GM19043 (cell line): Measurements from ENCODE around the gene CTNNA3.

Experiments
- ATAC-seq: cut with Tn5 transposase; IDR thresholded peaks from one replicate; pipeline ENCODE4 v1.9.1; 2021; ENCODE audit warnings: low read depth; ENCODE audit not compliant: unreplicated experiment

Gene CTNNA3

DNA sequence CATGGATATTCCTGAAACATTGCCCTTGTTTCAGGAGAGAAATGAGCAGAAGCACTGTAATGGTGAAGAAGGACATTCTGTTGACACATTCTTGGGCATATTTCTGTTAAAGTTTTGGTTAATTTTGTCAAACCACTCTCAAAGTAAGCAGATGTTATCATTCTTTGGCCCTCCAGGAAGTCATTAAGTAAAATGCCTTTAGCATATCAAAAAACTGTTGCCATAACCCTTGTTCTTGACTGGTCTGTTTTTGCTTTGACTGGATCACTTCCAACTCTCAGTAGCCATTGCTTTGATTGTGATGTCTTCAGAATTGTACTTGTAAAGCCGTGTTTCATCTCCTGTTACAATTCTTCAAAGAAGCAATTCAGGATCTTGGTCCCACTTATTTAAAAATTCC lies 1174.5 kb downstream of the CTNNA3 start:
- no peak for ATAC-seq

DNA sequence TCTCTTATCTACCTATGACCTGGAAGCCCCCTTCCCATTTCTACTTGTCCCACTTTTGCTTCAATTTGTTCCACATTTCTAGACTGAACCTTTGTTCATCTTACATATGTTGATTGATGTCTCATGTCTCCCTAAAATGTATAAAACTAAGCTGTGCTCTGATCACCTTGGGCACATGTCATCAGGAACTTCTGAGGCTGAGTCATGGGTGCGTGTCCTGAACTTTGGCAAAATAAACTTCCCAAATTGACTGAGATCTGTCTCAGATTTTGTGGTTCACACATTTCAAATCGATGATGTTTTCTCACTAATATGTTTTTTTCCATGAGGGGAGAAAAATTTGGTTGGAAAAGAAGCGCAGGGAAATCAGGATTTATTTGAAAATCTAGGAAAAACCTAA lies 1176.4 kb downstream of the CTNNA3 start:
- ATAC-seq: no peak

DNA sequence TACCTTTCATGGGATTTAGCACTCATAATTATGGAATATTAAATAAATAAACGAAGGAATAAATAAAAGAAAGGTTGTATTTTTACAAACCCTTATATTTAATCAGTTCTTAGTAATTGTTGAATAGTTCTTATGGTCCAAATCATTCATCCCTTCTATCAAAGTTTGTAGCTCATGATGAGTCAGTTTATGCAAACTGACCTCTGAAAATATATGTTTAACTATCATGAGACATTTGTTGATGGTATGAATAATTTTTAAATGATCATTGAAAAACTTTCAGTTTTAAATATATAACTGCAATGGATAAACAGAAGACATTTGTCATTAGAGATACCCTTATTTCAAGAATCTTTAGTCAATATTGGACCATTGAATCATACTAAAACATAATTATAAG lies 1181.3 kb downstream of the CTNNA3 start:
- ATAC-seq: no peak

DNA sequence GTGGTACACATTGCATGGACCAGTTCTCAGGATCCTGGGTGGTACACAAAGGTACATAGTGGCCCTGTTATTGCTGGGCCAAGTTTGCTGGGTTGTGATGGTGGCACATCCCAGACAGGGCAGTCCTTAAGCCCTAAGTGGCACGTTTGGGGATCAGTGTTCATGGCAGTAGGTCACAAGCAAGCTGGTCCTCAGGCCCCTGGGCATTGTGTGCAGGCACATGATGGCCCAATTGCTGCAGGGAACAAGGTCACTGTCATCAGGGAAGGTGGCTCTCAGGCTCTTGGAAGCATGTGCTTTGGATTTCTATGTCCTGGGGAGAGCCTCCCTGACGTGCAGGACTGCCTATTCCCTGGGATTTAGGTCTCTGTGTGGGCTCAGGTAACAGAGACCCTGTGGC lies 1182.5 kb downstream of the CTNNA3 start:
- no peak for ATAC-seq

GRCh38 chr10:66505003-66505657 lies 1190.9 kb downstream of the CTNNA3 start:
- no peak for ATAC-seq

GRCh38 chr10:66501356-66501755 lies 1194.6 kb downstream of the CTNNA3 start:
- ATAC-seq: no peak

DNA sequence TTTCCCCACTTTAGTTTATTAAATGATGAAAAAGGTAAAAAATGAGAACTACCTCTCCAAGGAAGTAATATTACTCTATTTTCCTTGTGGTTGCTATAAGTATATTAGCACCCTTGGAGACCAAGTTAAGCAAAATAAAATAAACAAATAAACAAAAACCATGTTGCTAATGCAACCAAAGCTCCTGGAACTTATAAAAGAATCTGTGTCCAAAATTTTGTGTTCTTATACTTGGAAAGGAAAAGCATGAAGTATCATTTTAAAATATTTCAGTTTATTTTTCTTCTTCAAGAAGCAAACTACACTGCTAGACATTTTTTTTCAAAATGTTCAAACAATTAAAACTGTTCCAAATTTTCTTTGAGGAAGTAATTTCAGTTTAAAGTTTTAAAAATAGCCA lies 1212.0 kb downstream of the CTNNA3 start:
- ATAC-seq: no peak

DNA sequence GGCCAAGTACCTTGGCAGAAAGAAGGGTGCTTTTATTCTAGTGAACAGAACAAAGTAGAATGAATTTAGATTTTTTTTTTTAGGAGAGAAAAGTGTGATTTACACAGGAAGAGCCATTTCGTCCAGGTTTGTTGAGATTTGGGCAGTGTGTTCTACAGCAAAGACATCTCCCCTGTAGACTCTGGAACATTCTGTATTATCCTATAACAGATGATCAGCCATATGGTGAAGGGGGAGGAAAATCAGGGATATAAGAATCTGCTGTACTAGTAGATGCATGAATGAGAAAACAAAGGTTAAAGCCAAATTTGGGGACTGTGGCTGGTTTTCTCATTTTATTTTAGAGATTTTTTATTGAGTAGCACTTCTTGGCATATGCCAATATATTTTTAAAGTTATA lies 1223.8 kb downstream of the CTNNA3 start:
- no peak for ATAC-seq

DNA sequence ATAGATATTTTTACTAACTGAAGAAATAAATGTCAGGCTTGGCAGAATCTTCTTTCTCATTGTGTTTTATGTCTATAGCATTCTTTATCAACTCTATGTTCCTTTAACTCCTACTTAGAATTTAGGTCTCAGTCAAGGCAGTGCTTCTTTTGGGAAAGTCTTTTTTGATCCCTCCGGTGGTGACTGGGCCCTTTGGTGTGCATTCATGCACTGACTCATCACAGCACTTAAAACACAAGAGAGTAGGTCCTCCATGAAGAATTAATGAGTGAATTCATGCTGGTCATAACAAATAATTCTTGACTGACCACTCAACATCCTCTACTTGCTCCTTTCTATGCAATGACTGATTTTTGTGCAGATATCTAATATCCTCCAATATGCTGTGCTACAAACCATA lies 1229.0 kb downstream of the CTNNA3 start:
- no peak for ATAC-seq

DNA sequence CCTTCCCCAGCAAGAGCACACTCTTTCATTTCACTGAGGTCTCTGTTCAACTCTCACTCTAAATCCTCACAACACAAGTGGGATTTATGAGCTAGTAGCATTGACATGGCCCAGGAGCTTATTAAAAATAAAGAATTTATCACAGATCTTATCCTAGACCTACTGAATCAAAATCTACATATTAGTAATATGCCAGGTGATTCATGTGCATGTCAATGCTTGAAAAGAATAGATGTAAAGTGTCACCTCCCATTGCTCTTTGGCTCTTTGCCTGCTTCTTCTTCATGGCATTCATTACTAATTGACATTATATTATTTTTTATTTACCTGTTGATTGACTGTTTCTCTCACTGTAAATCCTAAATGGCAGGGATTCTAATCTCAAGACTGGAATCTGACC lies 1229.4 kb downstream of the CTNNA3 start:
- no peak for ATAC-seq

GRCh38 chr10:66463611-66464010 lies 1232.4 kb downstream of the CTNNA3 start:
- no peak for ATAC-seq

DNA sequence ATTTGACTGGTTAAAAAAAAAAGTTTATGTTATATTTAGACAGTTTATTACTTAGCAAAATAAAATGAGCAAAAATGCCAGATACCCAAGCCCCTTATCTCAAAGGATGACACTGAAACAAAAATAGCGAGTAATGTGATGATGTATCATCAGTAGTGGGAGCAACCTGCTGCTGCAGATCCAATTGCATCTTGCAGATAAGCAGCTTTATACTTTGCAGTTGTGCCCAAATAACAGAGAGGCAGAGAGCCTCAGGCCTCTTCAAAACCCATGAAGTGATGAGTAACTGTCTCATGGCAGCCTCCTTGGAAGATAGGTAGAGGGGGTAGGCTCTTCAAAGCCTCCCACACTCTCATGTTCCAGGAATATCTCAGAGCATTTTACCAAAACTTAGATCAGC lies 1238.4 kb downstream of the CTNNA3 start:
- no peak for ATAC-seq

DNA sequence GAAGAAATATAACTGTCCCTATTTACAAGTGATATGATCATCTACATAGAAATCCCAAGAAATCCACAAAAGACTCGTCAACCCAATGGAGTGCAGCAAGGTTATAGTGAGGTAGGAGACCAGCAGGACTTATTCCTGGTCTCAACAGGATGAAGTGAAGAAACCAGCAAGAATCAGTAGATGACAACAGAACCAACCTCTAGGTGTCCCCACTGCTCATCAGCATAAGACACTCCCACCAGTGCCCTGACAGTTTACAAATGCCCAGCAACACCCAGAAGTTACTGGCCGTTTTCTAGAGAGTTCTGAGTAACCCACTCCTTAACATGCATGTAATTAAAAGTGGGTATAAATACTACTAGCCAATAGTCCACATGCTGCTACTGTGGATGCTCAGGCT lies 1240.7 kb downstream of the CTNNA3 start:
- ATAC-seq: no peak

DNA sequence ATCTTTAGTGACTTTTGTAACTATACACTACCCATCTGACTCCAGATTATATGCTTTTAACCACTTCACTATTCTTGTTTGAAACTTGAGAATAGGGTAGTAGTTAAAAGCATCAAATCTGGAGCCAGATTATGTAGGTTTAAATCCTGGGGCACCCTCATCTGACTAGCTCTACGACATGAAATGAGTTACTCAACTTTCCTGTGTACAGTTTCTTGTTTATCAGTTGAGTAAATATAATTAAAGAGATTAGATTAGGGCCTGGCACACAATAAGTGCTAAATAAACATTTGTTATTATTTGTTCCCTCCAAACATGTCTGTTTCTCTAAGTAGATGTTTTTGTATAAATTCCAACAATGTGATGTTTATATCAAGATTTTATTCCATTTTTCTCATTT lies 1255.4 kb downstream of the CTNNA3 start:
- no peak for ATAC-seq

GRCh38 chr10:66414943-66415342 lies 1281.1 kb downstream of the CTNNA3 start:
- ATAC-seq: no peak

DNA sequence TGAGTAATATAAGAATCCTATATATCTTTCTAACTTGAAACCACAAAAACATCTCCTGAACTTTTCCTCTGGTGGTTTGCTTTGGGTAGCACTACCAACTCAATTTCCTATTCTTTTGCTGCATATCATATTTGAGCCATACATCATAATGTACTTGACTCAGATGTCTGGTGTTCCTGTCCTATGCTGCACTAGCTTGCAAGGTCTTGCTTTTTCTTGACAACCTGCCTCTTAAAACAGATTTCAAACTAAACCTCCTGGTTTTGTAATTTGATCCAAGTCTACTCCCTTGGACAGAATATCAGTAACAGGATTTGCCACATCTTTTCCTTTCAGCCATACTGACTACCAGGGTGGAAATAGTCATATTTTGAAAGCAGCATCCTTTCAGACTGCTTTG lies 1290.4 kb downstream of the CTNNA3 start:
- no peak for ATAC-seq

- ATAC-seq: no peak
Measured at GRCh38 chr10:66398669-66399068, 1297.3 kb downstream of the CTNNA3 start.

DNA sequence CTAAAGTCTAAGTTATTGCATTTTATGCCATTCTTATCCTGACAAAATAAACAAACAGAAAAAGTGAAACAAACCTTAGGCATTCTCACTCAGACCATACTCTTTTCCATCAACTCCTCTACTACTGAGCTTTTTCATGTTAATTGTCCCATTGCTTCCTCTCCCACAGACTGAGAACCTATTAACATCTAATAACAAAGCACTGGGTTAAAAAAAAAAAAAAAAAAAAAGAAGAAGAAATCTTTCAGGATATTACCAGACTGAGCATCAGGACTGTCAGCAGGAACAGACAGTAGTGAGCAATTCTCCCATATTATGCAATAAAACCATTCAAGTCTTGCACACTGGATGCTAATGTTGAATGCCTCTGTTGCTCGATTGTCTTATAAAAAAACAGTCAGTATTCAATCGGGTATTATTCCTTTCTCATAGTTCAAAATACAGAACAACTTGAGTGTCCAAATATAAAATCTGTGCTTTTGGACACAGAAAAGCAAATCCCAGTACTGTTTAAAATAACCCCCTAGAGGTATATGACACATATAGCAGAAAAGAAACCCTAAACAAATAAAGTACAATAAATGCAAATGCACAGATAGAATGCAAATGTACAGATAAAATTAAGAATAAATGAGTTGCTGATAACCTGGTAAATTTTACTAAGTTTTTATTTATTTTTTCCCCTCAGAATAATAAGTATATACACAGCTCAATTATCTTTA lies 1301.5 kb downstream of the CTNNA3 start:
- ATAC-seq: no peak

DNA sequence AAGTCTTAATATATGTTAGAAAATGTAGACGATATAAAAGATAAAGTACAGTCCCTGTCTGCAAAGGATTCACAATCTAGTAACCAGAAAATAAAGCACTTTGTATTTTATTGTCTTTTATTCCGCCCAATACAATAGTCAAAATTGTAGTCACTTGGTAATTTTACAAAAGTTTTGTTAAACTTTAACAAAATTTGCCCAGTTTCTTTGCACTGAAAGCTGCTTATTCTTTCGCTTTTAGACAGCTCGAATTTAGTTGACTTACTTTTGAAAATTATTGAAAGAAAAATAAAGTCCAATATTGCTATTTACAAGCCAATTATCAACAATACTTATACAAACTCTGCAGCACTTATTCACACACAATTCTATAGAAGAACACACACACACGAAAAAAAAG lies 1305.1 kb downstream of the CTNNA3 start:
- no peak for ATAC-seq

- ATAC-seq: no peak
Measured at GRCh38 chr10:66381045-66381444, 1315.0 kb downstream of the CTNNA3 start.

DNA sequence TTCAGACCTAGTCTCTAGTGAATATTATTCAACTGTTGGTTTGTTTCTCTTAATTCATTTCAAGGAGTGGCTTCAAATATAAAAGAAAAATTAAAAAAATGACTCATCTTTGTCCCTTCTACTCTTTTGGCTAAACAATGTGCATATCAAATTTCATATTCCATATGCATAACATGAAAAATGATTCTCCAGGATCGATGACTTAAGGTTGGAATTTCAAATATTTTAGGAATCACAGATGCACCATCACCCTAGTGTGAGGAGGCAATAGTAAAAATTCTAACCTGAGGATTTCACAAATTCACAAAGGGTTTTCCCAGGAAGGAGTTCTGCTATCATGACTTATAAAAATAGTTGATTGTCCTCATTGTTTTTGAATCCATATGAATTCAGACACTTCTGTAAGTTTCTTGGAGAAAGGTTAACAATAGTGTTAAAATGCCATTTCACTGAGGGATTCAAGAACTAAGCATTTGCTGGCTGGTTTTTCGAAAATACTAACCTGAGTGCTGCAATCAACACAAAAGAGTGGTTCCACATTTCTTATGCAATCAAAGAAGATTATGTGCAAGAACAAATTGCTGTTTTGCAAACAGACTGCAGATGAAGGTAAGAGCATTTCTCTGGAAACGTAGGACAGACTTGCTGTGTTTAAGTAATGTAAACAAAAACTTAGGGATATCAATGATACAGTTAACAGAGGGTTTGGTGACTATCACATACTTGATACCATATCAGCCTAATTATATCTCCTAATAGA lies 1317.7 kb downstream of the CTNNA3 start:
- no peak for ATAC-seq

DNA sequence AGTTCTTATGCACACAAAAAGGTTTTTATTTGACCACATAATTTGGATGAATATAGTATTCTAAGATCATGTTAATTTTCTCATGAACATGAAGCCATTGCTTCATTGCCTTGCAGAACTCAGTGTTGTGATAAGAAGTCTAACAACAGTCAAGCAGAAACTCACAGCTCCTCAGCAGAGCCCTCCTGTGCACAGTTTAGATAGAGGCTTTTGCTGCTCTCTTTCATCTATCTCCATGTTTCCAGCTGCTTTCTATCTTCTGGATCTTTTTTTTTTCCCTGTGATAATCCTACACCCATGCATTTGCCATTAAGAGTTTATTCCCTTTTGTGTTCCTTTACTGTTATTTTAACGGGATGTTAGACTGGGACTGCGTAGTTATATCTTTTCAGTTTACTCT lies 1327.8 kb downstream of the CTNNA3 start:
- ATAC-seq: no peak
